ENCODE results near the gene C10orf95.

The C10orf95 gene

DNA sequence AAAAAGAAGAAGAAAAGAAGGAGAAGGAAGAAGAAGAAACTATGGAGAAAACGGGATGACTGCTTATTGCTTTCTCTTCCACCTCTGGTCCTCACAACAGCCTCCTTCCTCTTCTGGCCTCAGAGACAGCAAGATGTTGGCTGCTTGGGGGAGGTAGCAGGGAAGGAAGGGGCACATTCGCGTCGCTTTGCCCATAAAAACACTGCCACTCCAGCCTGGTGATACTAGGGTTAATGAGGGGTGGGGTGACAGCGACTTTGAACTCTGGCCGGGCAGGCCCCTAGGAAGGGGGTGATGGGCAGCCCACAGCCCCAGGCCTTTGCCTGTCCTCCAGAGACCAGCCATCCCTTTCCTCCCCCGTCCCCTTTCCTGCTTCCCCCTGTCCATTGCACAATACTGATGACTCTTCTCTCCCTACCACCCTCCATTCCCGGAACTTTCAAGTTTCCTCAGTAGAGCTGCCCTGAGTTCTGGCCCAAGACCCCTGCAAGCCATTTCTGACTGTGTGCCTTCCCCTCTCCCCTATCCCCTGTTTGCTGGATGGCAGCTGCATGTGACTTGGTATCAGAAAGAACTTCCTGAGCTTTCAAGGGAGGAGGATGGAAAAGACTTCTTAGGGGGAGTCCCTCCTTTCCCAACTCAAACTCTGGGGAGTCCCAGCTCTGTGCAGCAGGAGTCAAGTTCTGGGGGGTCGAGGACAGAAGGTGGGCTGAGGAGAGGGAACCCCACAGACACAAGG lies 16.8 kb downstream of the C10orf95 start:
- no peak overlapping the region for H3K4me3 ChIP-seq (ENCODE audit: low read length)
- no peak for DNase-seq (ENCODE audit: low read depth, low spot score)
- H3K36me3 ChIP-seq (ENCODE audit: control insufficient read depth, insufficient read depth, low read length) = no peaks in the 10 kb centered on the region
- peaks cover 2% of the 10 kb centered on the region; the same call in 1 of the 2 replicates for H3K4me1 ChIP-seq (ENCODE audit: control insufficient read depth, insufficient read depth, low read length)
- WGBS (ENCODE audit: insufficient coverage, insufficient read length) = no CpG with 5 or more reads among the region's 9 CpGs
- H3K27ac ChIP-seq (ENCODE audit: low read length) = no peak overlapping the region
- no peaks in the 10 kb centered on the region for H3K9me3 ChIP-seq (ENCODE audit: control insufficient read depth, insufficient read depth, low read length)
- peaks cover 24% of the 10 kb centered on the region for H3K27me3 ChIP-seq (ENCODE audit: control insufficient read depth, insufficient read depth, low read length)

DNA sequence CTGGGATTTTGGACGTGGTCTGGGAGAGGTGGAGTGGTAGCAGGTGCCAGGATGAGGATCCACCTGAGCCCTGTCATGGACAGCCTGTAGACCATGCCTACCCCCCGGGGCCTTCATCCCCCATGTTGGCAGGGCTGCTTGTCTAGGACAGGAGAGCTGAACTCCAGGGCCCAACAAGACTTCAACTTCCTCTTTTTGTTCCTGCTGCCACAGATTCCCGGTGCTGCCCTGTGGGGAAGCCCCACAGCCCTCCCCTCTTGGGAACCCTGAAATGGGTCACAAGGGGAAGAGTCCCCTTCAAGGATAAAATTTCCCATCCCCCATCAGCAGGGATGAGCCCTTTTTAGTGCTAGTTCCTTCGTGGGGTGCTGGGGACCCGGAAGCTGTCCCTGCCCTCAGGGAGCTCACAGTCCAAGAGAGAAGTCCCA lies 17.7 kb downstream of the C10orf95 start:
- Histone ChIP-seq H3K27ac (ENCODE audit: low read length) (no peak overlapping the region), H3K36me3 (ENCODE audit: control insufficient read depth, insufficient read depth, low read length) (no peaks in the 10 kb centered on the region), H3K9me3 (ENCODE audit: control insufficient read depth, insufficient read depth, low read length) (no peaks in the 10 kb centered on the region), H3K4me1 (ENCODE audit: control insufficient read depth, insufficient read depth, low read length) (peaks cover 2% of the 10 kb centered on the region; the same call in 1 of the 2 replicates), H3K27me3 (ENCODE audit: control insufficient read depth, insufficient read depth, low read length) (peaks cover 24% of the 10 kb centered on the region), H3K4me3 (ENCODE audit: low read length) (no peak overlapping the region)
- no CpG with 5 or more reads among the region's 5 CpGs for WGBS (ENCODE audit: insufficient coverage, insufficient read length)
- no peak for DNase-seq (ENCODE audit: low read depth, low spot score)

DNA sequence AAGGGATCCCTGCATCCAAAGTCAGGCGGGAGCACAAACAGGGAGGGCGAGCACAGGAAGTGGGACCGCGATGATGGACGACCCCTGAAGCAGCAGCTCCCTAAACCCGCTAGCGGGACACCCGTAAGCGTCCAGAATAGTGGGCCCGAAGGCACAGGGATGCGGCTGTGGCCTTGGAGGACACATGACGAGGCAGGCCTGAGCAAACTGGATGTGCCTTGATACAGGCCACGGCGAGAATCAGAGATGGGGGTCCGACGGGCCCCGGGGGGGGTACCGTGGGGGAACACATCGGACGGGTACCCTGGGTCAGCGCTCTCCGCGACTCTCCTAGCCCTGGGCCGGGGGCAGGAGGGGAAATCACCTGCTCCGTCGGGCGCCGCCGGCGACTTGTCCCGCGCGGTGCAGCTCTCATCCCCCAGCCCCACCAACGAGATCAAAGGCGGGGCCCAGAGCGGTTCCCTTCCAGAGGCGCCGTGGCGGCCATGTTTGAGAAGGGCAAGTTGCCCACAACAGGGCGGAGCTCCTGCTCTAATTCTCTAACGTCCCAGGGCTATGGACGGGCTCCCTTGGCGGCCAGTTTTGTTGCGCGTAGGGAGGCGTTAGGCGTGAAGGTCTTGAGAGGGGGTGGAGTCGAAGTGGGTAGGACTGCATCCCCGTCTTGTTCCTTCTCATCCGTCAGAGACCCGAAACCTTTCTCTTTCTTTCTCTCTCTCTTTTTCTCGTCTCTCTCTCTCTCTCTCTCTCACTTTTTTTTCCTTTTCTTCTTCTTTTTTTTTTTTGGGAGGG lies 19.0 kb downstream of the C10orf95 start, which contains the start of gene CUEDC2:
Gene CUEDC2 (minus strand): TSS at position 413 of the 789 bp plus-strand sequence. CDS start 7,386 bp downstream, outside the sequence.
- DNase-seq (ENCODE audit: low read depth, low spot score) = peak; percentile 98
- no CpG with 5 or more reads among the region's 52 CpGs for whole genome bisulfite sequencing (ENCODE audit: insufficient coverage, insufficient read length)
- no peaks in the 10 kb centered on the region for H3K9me3 ChIP-seq (ENCODE audit: control insufficient read depth, insufficient read depth, low read length)
- peaks cover 2% of the 10 kb centered on the region; the same call in 1 of the 2 replicates for H3K4me1 ChIP-seq (ENCODE audit: control insufficient read depth, insufficient read depth, low read length)
- H3K27ac ChIP-seq (ENCODE audit: low read length) = no peak within 1 kb of the TSS
- H3K27me3 ChIP-seq (ENCODE audit: control insufficient read depth, insufficient read depth, low read length) = peaks cover 24% of the 10 kb centered on the region
- H3K4me3 ChIP-seq (ENCODE audit: low read length) = peak within 1 kb of the TSS; percentile 57; the same call in 1 of the 2 replicates
- no peaks in the 10 kb centered on the region for H3K36me3 ChIP-seq (ENCODE audit: control insufficient read depth, insufficient read depth, low read length)

DNA sequence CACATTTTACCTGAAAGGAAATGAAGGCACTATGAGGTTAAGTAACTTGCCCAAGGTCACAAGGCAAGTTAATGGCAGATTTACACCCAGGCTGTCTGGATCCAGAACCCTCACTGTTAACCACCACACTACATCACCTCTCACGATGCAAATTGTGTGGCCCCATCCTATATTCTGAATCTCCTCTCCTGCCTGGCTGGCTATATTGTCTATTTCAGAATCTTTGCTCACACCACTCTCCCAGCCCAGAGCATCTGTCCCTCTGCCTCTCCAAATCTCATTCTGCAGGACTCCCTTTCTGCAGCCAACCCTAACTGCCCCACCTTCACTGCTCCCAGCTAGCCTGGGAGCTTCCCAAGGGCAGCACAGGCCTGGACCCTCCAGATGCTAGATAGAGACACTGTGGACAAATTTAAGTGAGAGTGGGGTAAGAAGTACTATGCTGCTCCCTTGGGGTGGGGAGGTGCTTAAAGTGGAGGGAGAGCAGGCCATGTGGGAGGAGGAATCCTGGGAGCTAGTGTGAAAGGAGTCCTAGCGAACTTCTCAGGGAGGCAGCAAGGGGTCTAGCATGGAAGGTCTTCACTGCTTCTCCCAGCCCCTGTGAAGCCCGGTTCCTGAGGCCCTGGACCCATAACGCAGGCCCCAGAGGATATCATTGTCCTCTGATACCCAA lies 19.8 kb downstream of the C10orf95 start:
- peaks cover 24% of the 10 kb centered on the region for H3K27me3 ChIP-seq (ENCODE audit: control insufficient read depth, insufficient read depth, low read length)
- no peaks in the 10 kb centered on the region for H3K36me3 ChIP-seq (ENCODE audit: control insufficient read depth, insufficient read depth, low read length)
- H3K27ac ChIP-seq (ENCODE audit: low read length) = no peak overlapping the region
- no peaks in the 10 kb centered on the region for H3K9me3 ChIP-seq (ENCODE audit: control insufficient read depth, insufficient read depth, low read length)
- DNase-seq (ENCODE audit: low read depth, low spot score) = no peak
- H3K4me3 ChIP-seq (ENCODE audit: low read length) = peak overlapping the region; percentile 57; the same call in 1 of the 2 replicates
- peaks cover 2% of the 10 kb centered on the region; the same call in 1 of the 2 replicates for H3K4me1 ChIP-seq (ENCODE audit: control insufficient read depth, insufficient read depth, low read length)
- no CpG with 5 or more reads among the region's 4 CpGs for WGBS (ENCODE audit: insufficient coverage, insufficient read length)

DNA sequence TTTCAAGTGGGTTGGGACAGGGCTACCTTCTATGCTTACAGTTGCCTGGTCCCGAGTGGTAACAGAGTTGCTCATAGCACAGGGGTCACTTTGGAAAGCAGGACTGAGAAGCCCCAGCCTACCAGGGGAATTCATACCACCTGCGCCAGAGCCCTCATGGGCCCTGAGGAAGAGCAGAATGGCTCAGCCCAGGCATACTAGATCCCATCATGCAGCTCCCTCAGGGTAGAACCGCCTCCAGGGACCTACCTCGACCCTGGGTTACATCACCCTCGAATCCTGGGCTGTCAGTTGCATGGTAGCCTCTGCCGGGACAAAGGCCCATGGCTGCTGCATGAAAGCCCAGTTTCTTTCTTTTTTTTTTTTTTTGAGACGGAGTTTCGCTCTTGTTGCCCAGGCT lies 21.9 kb downstream of the C10orf95 start:
- Histone ChIP-seq H3K27me3 (ENCODE audit: control insufficient read depth, insufficient read depth, low read length) (peaks cover 11% of the 10 kb centered on the region), H3K9me3 (ENCODE audit: control insufficient read depth, insufficient read depth, low read length) (no peaks in the 10 kb centered on the region), H3K4me3 (ENCODE audit: low read length) (no peak overlapping the region), H3K4me1 (ENCODE audit: control insufficient read depth, insufficient read depth, low read length) (no peaks in the 10 kb centered on the region), H3K27ac (ENCODE audit: low read length) (no peak overlapping the region), H3K36me3 (ENCODE audit: control insufficient read depth, insufficient read depth, low read length) (no peaks in the 10 kb centered on the region)
- DNase-seq (ENCODE audit: low read depth, low spot score) = no peak
- no CpG with 5 or more reads among the region's 8 CpGs for WGBS (ENCODE audit: insufficient coverage, insufficient read length)

DNA sequence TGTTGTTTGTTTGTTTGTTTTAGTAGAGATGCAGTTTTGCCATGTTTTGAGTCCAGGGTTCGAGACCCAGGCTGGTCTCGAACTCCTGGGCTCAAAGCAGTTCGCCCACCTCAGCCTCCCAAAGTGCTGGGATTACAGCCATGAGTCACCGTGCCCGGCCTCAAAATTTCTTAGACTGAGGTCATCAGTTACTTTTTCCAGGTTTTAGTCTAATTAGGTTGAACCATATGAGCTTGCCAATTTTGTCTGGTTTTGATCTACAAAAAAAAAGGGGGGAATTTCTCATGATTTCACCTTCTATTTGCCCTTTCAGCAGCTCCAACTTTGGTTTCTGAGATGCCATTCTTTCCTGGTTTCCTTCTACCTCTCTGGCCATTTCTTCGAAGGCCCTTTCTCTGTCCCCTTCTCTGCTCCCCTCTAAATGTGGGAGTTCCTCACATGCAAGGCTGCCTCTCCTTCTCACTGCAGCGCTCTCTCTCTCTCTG lies 24.5 kb downstream of the C10orf95 start:
- WGBS (ENCODE audit: insufficient coverage, insufficient read length) = no CpG with 5 or more reads among the region's 7 CpGs
- DNase-seq (ENCODE audit: low read depth, low spot score) = no peak
- Histone ChIP-seq H3K36me3 (ENCODE audit: control insufficient read depth, insufficient read depth, low read length) (peaks cover 5% of the 10 kb centered on the region), H3K4me1 (ENCODE audit: control insufficient read depth, insufficient read depth, low read length) (peaks cover 3% of the 10 kb centered on the region; the same call in 1 of the 2 replicates), H3K27ac (ENCODE audit: low read length) (no peak overlapping the region), H3K27me3 (ENCODE audit: control insufficient read depth, insufficient read depth, low read length) (no peaks in the 10 kb centered on the region), H3K4me3 (ENCODE audit: low read length) (no peak overlapping the region), H3K9me3 (ENCODE audit: control insufficient read depth, insufficient read depth, low read length) (no peaks in the 10 kb centered on the region)

DNA sequence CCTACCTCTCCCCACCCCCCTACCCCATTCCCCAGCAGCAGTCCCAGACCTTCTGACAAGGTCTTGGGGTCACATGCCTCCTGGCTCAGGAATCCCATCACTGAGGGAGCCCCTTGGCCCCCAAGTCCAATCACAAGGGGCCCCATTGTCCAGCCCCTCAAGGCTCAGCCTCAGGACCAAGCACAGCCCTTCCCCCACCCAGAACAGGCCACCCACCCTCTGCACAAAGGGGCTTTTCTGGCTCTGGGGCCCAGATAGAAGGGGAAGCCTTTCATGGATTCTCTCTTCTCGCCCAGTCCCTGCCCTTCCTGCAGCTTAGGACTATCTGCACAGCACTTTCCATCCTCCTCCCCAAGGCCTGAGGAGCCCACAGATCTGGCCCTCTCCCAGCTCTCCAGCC lies 25.9 kb downstream of the C10orf95 start:
- Histone ChIP-seq H3K4me3 (ENCODE audit: low read length) (no peak overlapping the region), H3K9me3 (ENCODE audit: control insufficient read depth, insufficient read depth, low read length) (no peaks in the 10 kb centered on the region), H3K4me1 (ENCODE audit: control insufficient read depth, insufficient read depth, low read length) (peaks cover 3% of the 10 kb centered on the region; the same call in 1 of the 2 replicates), H3K36me3 (ENCODE audit: control insufficient read depth, insufficient read depth, low read length) (peaks cover 5% of the 10 kb centered on the region), H3K27ac (ENCODE audit: low read length) (no peak overlapping the region), H3K27me3 (ENCODE audit: control insufficient read depth, insufficient read depth, low read length) (no peaks in the 10 kb centered on the region)
- no CpG with 5 or more reads among the region's 1 CpG for WGBS (ENCODE audit: insufficient coverage, insufficient read length)
- no peak for DNase-seq (ENCODE audit: low read depth, low spot score)

DNA sequence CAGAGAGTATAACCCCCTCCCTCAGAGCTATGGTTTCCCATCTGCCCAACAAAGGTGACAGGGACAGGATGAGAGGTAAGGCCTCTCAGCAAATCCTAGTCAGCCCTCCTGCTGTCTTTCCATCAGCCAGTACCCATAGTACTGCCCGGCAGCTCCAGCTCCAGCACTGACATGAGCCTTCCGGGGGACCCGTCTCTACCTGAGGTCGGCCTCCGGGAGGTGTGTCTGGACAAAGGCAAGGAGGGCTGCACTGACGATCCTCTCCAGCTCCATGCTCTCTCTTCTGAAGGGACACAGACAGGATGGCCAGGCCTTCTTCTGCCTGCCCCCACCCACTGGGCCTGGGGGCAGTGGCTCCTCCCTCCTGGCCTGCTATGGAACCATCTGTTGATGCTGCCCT lies 26.4 kb downstream of the C10orf95 start:
- Histone ChIP-seq H3K27ac (ENCODE audit: low read length) (no peak overlapping the region), H3K27me3 (ENCODE audit: control insufficient read depth, insufficient read depth, low read length) (no peaks in the 10 kb centered on the region), H3K36me3 (ENCODE audit: control insufficient read depth, insufficient read depth, low read length) (peaks cover 5% of the 10 kb centered on the region), H3K4me3 (ENCODE audit: low read length) (no peak overlapping the region), H3K4me1 (ENCODE audit: control insufficient read depth, insufficient read depth, low read length) (peaks cover 3% of the 10 kb centered on the region; the same call in 1 of the 2 replicates), H3K9me3 (ENCODE audit: control insufficient read depth, insufficient read depth, low read length) (no peaks in the 10 kb centered on the region)
- no CpG with 5 or more reads among the region's 6 CpGs for WGBS (ENCODE audit: insufficient coverage, insufficient read length)
- DNase-seq (ENCODE audit: low read depth, low spot score) = no peak

DNA sequence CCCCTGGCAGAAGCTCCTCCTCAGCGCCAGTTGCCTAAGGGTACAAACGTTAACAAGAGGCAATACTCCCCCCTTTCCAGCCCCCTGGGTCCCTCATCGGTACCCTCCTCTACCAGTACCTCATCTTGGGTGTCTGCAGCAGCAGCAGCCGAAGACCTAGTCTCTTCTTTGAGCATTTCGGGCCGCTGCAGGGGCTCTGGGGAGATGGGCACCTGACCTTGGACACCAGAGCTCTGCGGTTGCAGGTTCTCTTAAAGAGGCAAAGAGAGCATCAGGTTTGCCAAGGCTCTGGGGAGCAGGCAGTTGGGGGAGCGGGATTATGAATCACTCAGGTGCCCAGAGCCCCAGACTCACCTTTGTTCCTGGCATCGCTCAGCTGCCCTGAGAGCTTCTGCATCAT lies 27.2 kb downstream of the C10orf95 start:
- Histone ChIP-seq H3K4me3 (ENCODE audit: low read length) (no peak overlapping the region), H3K36me3 (ENCODE audit: control insufficient read depth, insufficient read depth, low read length) (peaks cover 5% of the 10 kb centered on the region), H3K4me1 (ENCODE audit: control insufficient read depth, insufficient read depth, low read length) (peaks cover 3% of the 10 kb centered on the region; the same call in 1 of the 2 replicates), H3K27ac (ENCODE audit: low read length) (no peak overlapping the region), H3K27me3 (ENCODE audit: control insufficient read depth, insufficient read depth, low read length) (no peaks in the 10 kb centered on the region), H3K9me3 (ENCODE audit: control insufficient read depth, insufficient read depth, low read length) (no peaks in the 10 kb centered on the region)
- no peak for DNase-seq (ENCODE audit: low read depth, low spot score)
- no CpG with 5 or more reads among the region's 9 CpGs for WGBS (ENCODE audit: insufficient coverage, insufficient read length)
